Panc1 (cell line): ENCODE data around the gene FMO2.

Experiments
- CTCF ChIP-seq: fragments of 450-650 bp; IDR thresholded peaks from 2 replicates; pipeline ENCODE4 v1.5.1; 2017; ENCODE audit warnings: mild to moderate bottlenecking
- POLR2AphosphoS5 ChIP-seq: IDR thresholded peaks from 2 replicates; pipeline ENCODE4 v1.6.1; 2012; ENCODE audit warnings: mild to moderate bottlenecking, low read depth, low read length, moderate library complexity
- SIN3A ChIP-seq: IDR thresholded peaks from 2 replicates; pipeline ENCODE4 v1.6.1; 2012; ENCODE audit warnings: low read depth, mild to moderate bottlenecking, low read length, moderate library complexity, borderline replicate concordance; ENCODE audit not compliant: insufficient read depth
- TCF7L2 ChIP-seq: IDR thresholded peaks from 2 replicates; pipeline ENCODE4 v1.6.1; 2011; ENCODE audit warnings: mild to moderate bottlenecking, low read depth, low read length, inconsistent platforms
- TF ChIP-seq, protein P1 (sequence below), 2 experiments: IDR thresholded peaks; 2 replicates each; pipeline ENCODE4 v1.6.1; 2011 to 2012; ENCODE audit warnings: low read depth in 2 of 2, control low read depth in 1 of 2, low read length in 1 of 2, mild to moderate bottlenecking in 1 of 2, moderate library complexity in 1 of 2; ENCODE audit not compliant: insufficient read depth in 1 of 2

DNA sequence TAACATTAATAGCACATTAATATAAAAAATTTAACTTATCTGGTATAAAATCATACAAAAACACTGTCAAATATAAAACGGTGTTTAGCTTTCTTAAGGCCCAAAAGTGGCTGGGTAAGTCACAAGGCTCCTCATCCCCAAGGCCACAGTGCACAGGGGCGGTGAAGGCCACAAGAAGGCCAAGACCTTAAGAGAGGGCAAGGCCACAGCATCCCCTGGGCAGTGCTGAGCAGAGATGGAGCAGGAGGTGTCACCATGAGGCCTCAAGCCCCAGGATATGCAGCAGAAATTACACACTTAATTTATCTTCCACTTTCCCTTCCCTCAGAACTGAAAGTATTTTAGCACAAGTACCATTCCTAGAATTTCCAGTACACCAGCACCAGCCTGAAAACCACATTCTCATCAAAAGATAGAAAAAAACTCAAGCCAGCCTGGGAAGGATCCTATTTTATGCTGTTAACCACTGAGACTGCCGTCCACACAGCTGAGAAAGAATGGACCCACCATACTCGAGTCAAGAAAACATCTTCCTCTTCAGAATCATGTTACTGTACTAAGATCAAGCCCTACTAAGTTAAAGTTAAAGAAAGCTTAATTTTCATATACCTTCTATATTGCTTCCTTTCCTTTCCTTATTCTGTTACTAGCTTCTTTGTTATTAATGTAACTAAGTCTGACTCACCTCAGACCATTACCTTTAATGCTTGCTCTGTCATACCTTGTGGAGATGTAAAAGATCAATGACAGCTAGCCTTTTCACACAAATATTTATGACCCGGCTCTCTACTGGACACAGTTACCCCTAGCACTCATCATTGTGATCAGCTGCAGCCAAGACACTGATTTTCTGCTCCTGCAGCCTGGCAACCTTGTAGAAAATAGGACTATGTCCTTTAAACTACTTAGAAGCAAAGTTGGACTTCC lies 36.8 kb downstream of the FMO2 start:
- TF ChIP-seq TCF7L2 (no peak), CTCF (no peak), POLR2AphosphoS5 (no peak), SIN3A (no peak)
- TF ChIP-seq, protein P1, sequence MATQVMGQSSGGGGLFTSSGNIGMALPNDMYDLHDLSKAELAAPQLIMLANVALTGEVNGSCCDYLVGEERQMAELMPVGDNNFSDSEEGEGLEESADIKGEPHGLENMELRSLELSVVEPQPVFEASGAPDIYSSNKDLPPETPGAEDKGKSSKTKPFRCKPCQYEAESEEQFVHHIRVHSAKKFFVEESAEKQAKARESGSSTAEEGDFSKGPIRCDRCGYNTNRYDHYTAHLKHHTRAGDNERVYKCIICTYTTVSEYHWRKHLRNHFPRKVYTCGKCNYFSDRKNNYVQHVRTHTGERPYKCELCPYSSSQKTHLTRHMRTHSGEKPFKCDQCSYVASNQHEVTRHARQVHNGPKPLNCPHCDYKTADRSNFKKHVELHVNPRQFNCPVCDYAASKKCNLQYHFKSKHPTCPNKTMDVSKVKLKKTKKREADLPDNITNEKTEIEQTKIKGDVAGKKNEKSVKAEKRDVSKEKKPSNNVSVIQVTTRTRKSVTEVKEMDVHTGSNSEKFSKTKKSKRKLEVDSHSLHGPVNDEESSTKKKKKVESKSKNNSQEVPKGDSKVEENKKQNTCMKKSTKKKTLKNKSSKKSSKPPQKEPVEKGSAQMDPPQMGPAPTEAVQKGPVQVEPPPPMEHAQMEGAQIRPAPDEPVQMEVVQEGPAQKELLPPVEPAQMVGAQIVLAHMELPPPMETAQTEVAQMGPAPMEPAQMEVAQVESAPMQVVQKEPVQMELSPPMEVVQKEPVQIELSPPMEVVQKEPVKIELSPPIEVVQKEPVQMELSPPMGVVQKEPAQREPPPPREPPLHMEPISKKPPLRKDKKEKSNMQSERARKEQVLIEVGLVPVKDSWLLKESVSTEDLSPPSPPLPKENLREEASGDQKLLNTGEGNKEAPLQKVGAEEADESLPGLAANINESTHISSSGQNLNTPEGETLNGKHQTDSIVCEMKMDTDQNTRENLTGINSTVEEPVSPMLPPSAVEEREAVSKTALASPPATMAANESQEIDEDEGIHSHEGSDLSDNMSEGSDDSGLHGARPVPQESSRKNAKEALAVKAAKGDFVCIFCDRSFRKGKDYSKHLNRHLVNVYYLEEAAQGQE (IDR thresholded peaks at IDR 0.05; ENCODE audit: insufficient read depth in 1 of 2, low read depth in 2 of 2, low read length in 1 of 2): no peak
